Chondrocyte (in vitro differentiated cells): ENCODE results near the gene SLC9A9. TPM values are rescaled to one million over a fixed set of nuclear protein-coding genes. Genes with fewer than 3 reads are reported as not detected.
"Not testable (repeated sequence)": the region's sequence is repeated elsewhere in the genome, so short reads cannot be mapped to it uniquely, and the experiment has no call there.

ENCODE experiments used
- DNase-seq: peaks from one replicate; pipeline ENCODE4 v3.0.0; 2021; ENCODE audit warnings: mixed read lengths, low spot score
- H3K27ac Mint-ChIP-seq: one replicate; pipeline ENCODE4 v1.8.0; 2021; ENCODE audit warnings: mild to moderate bottlenecking, moderate library complexity, mixed read lengths; ENCODE audit not compliant: unreplicated experiment
- H3K27me3 Mint-ChIP-seq: 2 replicates; pipeline ENCODE4 v1.8.0; 2021; ENCODE audit warnings: low read depth, mixed read lengths
- H3K36me3 Mint-ChIP-seq: 2 replicates; pipeline ENCODE4 v1.8.0; 2021; ENCODE audit warnings: low read depth, mixed read lengths
- H3K4me1 Mint-ChIP-seq: 2 replicates; pipeline ENCODE4 v1.8.0; 2021; ENCODE audit warnings: low read depth, mild to moderate bottlenecking, mixed read lengths
- H3K4me3 Mint-ChIP-seq: one replicate; pipeline ENCODE4 v1.8.0; 2021; ENCODE audit warnings: mild to moderate bottlenecking, moderate library complexity, mixed read lengths; ENCODE audit not compliant: unreplicated experiment
- H3K9me3 Mint-ChIP-seq: 2 replicates; pipeline ENCODE4 v1.8.0; 2021; ENCODE audit warnings: low read depth, mixed read lengths
- total RNA-seq: library from RNA; stranded (reverse); gene quantifications from 3 replicates; pipeline ENCODE4 v1.2.1, GENCODE V29; 2021
- TF ChIP-seq, protein P1 (sequence below): fragments of 200-600 bp; sonication (generic); IDR thresholded peaks from 2 replicates; pipeline ENCODE4 v1.5.0; 2021; ENCODE audit warnings: antibody characterized with exemption, mild to moderate bottlenecking, moderate library complexity

The SLC9A9 gene
- total RNA-seq, 1 donor from 2014 or later = 2.6 TPM

GRCh38 chr3:143280984-143281383 is 567.3 kb downstream of the SLC9A9 start:
- Mint-ChIP-seq H3K36me3 (no peaks in the 10 kb centered on the region), H3K9me3 (no peaks in the 10 kb centered on the region), H3K27ac (no peak overlapping the region), H3K27me3 (no peaks in the 10 kb centered on the region), H3K4me3 (no peak overlapping the region), H3K4me1 (peaks cover 4% of the 10 kb centered on the region)
- DNase-seq = no peak
- TF ChIP-seq, protein P1, sequence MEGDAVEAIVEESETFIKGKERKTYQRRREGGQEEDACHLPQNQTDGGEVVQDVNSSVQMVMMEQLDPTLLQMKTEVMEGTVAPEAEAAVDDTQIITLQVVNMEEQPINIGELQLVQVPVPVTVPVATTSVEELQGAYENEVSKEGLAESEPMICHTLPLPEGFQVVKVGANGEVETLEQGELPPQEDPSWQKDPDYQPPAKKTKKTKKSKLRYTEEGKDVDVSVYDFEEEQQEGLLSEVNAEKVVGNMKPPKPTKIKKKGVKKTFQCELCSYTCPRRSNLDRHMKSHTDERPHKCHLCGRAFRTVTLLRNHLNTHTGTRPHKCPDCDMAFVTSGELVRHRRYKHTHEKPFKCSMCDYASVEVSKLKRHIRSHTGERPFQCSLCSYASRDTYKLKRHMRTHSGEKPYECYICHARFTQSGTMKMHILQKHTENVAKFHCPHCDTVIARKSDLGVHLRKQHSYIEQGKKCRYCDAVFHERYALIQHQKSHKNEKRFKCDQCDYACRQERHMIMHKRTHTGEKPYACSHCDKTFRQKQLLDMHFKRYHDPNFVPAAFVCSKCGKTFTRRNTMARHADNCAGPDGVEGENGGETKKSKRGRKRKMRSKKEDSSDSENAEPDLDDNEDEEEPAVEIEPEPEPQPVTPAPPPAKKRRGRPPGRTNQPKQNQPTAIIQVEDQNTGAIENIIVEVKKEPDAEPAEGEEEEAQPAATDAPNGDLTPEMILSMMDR = no peak

GRCh38 chr3:143279567-143279966 is 568.7 kb downstream of the SLC9A9 start:
- DNase-seq, H3K27me3 Mint-ChIP-seq, H3K36me3 Mint-ChIP-seq, H3K4me3 Mint-ChIP-seq, H3K27ac Mint-ChIP-seq, H3K9me3 Mint-ChIP-seq, H3K4me1 Mint-ChIP-seq: not testable (repeated sequence)

DNA sequence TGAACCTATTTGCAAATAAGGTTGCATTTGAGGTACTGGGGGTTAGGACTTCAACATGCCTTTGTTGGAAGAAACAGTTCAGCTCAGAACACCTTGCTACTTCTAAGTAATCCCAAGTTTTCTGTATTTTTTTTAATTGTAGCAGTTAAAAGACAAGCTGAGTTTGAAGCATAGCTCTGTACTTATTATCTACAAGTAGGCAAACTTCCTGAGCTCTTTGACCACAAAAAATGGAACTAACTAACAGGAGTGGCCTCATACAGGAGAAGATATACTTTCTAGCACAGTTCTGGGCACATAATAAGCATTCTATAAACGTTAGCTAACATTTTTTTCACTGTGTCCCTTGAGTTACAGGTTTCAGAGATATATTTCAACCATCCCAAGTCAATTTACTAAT is 569.5 kb downstream of the SLC9A9 start:
- Mint-ChIP-seq H3K4me1 (peaks cover 4% of the 10 kb centered on the region), H3K4me3 (no peak overlapping the region), H3K36me3 (no peaks in the 10 kb centered on the region), H3K27ac (no peak overlapping the region), H3K9me3 (peaks cover 5% of the 10 kb centered on the region), H3K27me3 (no peaks in the 10 kb centered on the region)
- DNase-seq = no peak
- TF ChIP-seq, protein P1 = no peak

DNA sequence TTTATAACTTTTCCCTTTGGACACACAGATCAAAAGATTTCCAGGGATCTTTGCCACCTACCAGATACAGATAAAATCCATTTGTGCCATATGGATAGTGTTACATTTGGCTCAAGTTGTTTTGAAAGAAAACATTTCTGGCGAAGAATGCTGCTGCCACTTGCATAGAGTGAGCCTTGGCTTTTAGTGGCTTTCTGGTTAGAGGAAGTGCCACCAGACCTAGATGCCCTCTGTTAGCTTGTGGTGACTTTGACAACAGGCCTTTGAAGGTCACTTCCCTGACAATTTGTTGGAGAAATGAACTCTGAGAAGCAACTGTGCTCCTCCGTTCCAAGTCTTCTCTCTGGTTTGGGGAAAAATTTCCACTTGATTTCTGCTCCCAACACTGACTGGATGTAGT is 570.7 kb downstream of the SLC9A9 start:
- peaks cover 4% of the 10 kb centered on the region for H3K4me1 Mint-ChIP-seq
- H3K4me3 Mint-ChIP-seq = no peak overlapping the region
- TF ChIP-seq, protein P1 = no peak
- no peak for DNase-seq
- no peak overlapping the region for H3K27ac Mint-ChIP-seq
- no peaks in the 10 kb centered on the region for H3K27me3 Mint-ChIP-seq
- H3K36me3 Mint-ChIP-seq = no peaks in the 10 kb centered on the region
- H3K9me3 Mint-ChIP-seq = peaks cover 5% of the 10 kb centered on the region

DNA sequence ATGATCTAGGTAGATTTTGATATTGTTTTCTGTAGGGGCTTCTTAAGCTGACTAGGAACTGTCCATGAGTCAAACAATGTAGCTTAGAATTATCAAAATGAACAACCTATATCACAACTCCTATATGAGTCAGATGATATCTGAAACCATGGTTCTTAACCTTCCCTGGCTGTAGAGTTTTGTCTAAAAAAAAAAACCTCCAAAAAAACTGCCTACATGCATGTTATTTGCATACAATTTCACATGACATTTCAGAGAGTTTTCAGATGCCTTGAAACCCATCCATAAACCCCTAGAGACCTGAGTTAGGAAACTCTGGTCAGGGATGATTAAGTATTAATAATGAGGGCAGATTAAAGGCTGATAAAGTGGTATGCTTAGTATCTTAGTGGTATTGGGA is 571.7 kb downstream of the SLC9A9 start:
- Mint-ChIP-seq H3K4me3 (no peak overlapping the region), H3K27ac (no peak overlapping the region), H3K27me3 (no peaks in the 10 kb centered on the region), H3K36me3 (peaks cover 1% of the 10 kb centered on the region), H3K4me1 (peaks cover 4% of the 10 kb centered on the region), H3K9me3 (peaks cover 5% of the 10 kb centered on the region)
- DNase-seq = no peak
- TF ChIP-seq, protein P1 = no peak

DNA sequence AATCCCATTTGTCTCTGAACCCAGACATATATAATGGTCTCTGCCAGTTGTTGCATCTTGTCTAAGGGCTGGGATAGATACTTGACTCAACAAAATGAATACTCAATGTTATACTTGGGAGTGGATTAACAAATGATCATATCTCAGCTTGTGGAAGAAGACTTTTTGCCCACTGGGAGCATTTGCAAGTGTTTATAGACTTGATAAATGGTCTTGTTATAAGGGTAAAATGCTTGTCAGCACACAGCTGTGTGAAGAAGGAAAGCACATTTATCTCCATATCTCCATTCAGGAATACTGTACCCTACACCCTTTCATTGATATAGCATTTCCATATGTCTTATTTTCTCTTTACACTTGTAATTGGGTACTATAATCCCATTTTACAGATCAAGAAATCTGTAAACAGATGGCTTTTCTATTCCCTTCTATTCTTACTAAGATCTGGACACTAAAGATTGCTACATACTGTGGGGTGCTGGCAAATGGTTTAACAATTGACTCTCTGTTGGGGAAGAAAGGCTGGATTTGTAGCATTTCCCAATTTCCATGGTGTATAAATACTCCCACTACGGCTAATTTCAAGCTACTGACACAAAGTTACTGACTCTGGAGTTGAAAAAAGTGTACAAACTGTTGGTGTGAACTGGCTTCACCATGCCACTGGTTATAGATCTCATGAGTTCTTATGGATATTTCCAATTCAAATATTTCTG is 574.1 kb downstream of the SLC9A9 start:
- peaks cover 5% of the 10 kb centered on the region for H3K9me3 Mint-ChIP-seq
- H3K4me3 Mint-ChIP-seq = no peak overlapping the region
- TF ChIP-seq, protein P1 = no peak
- no peak overlapping the region for H3K27ac Mint-ChIP-seq
- H3K36me3 Mint-ChIP-seq = peaks cover 1% of the 10 kb centered on the region
- DNase-seq = no peak
- no peaks in the 10 kb centered on the region for H3K27me3 Mint-ChIP-seq
- peaks cover 4% of the 10 kb centered on the region for H3K4me1 Mint-ChIP-seq
